T-helper 1 cell treated with Interleukin-12 subunit alpha and Interleukin-12 subunit beta and Interleukin-4 antibody, amounts not matched to agents 30 ng/mL and 1 ng/mL, for 36 hours (primary cell): ENCODE measurements around the gene PCDHA1. TPM values are rescaled to one million over a fixed set of nuclear protein-coding genes. Genes with fewer than 3 reads are reported as not detected.
"Not testable (repeated sequence)": the region's sequence is repeated elsewhere in the genome, so short reads cannot be mapped to it uniquely, and the experiment has no call there.

Source experiments
- intact Hi-C: fragments of 100-400 bp; cut with micrococcal nuclease; formaldehyde crosslinking; loops from one replicate; pipeline ENCODE4 v1.15.1; 2024
- total RNA-seq: library from RNA; stranded (reverse); gene quantifications from 2 replicates; pipeline ENCODE4 v1.2.3, GENCODE V29; 2022

The PCDHA1 gene
- total RNA-seq, 1 donor from 2014 or later: not detected

- intact Hi-C loops: no loop called here
These were observed 21.2 kb downstream of the PCDHA1 start, which contains the start of gene PCDHA4 for GRCh38 chr5:140806834-140807775. TSS of gene PCDHA4 (plus strand) at chr5:140807068.

- intact Hi-C loops: not testable (repeated sequence)
These were observed 22.4 kb downstream of the PCDHA1 start for GRCh38 chr5:140808241-140808888.

- intact Hi-C loops: no loop called here
These were observed 22.9 kb downstream of the PCDHA1 start for GRCh38 chr5:140808889-140809291.

- intact Hi-C loops: loop anchor here (10.0 kb wide), 1 partner anchor 543 kb away; the partner anchor contains the start of gene PCDHGA5
These were observed 35.7 kb downstream of the PCDHA1 start, which contains the start of gene PCDHA5 for GRCh38 chr5:140821375-140822280. TSS of gene PCDHA5 (plus strand) at chr5:140821613.

GRCh38 chr5:140822281-140822629 lies 36.3 kb downstream of the PCDHA1 start:
- intact Hi-C loops: loop anchor here (10.0 kb wide), 1 partner anchor 543 kb away; the partner anchor contains the start of gene PCDHGA5

GRCh38 chr5:140822969-140823368 lies 37.0 kb downstream of the PCDHA1 start:
- intact Hi-C loops: loop anchor here (10.0 kb wide), 1 partner anchor 542 kb away; the partner anchor contains the start of gene PCDHGA5

GRCh38 chr5:140823475-140823874 lies 37.5 kb downstream of the PCDHA1 start:
- intact Hi-C loops: loop anchor here (10.0 kb wide), 1 partner anchor 541 kb away; the partner anchor contains the start of gene PCDHGA5

- intact Hi-C loops: loop anchor here (2.0 to 10.0 kb wide), 2 partner anchors 23 to 537 kb away; partner anchors contain the start of gene PCDHGA5
These were observed 41.9 kb downstream of the PCDHA1 start, which contains the start of gene PCDHA6 for GRCh38 chr5:140827704-140828361. TSS of gene PCDHA6 (plus strand) at chr5:140827960. CDS start at chr5:140828092, 132 bp downstream.

- intact Hi-C loops: loop anchor here (10.0 kb wide), 1 partner anchor 536 kb away; the partner anchor contains the start of gene PCDHGA5
These were observed 42.4 kb downstream of the PCDHA1 start for GRCh38 chr5:140828362-140828737.

- intact Hi-C loops: loop anchor here (5.0 to 10.0 kb wide), 2 partner anchors 38 to 535 kb away; partner anchors contain the start of genes PCDHA2 and PCDHGA5
These were observed 43.9 kb downstream of the PCDHA1 start for GRCh38 chr5:140829511-140830501.

- intact Hi-C loops: loop anchor here (5.0 kb wide), 1 partner anchor 42 kb away; the partner anchor contains the start of gene PCDHA2
These were observed 48.1 kb downstream of the PCDHA1 start, which contains the start of gene PCDHA7 for GRCh38 chr5:140833993-140834392. TSS of gene PCDHA7 (plus strand) at chr5:140834269. CDS start at chr5:140834384, 115 bp downstream.

- intact Hi-C loops: loop anchor here (5.0 kb wide), 1 partner anchor 42 kb away; the partner anchor contains the start of gene PCDHA2
These were observed 48.6 kb downstream of the PCDHA1 start for GRCh38 chr5:140834439-140835008.

GRCh38 chr5:140835622-140836510 lies 49.9 kb downstream of the PCDHA1 start:
- intact Hi-C loops: no loop called here

- intact Hi-C loops: loop anchor here (2.0 to 10.0 kb wide), 5 partner anchors 39 to 584 kb away; partner anchors contain the start of genes PCDHA1, PCDHA3, PCDHB16 and PCDHB9
These were observed 55.3 kb downstream of the PCDHA1 start, which contains the start of gene PCDHA8 for GRCh38 chr5:140840978-140841962. TSS of gene PCDHA8 (plus strand) at chr5:140841187. CDS start at chr5:140841322, 135 bp downstream.
